SK-N-SH treated with all-trans-retinoic acid at 6 μM for 48 hours (cell line): Measurements from ENCODE around the gene LMAN1.

Source experiments
- ATAC-seq: fragments of 200-7000 bp; cut with Tn5 transposase; 3 replicates; pipeline ENCODE4 v1.9.1; 2020; ENCODE audit warnings: mild to moderate bottlenecking, moderate library complexity
- ARNTL ChIP-seq: fragments of 450-650 bp; formaldehyde crosslinking; IDR thresholded peaks from 2 replicates; pipeline ENCODE4 v1.5.0; 2020; ENCODE audit warnings: low read depth, mild to moderate bottlenecking, moderate library complexity, borderline replicate concordance
- BACH2 ChIP-seq: fragments of 250-450 bp; sonication (Bioruptor Pico); IDR thresholded peaks from 2 replicates; pipeline ENCODE4 v1.9.0; 2021; ENCODE audit warnings: mild to moderate bottlenecking, borderline replicate concordance
- CSDC2 ChIP-seq: fragments of 250-450 bp; sonication (Bioruptor Pico); IDR thresholded peaks from 2 replicates; pipeline ENCODE4 v1.5.0; 2020; ENCODE audit warnings: mild to moderate bottlenecking, moderate library complexity
- ESRRG ChIP-seq: fragments of 250-450 bp; sonication (Bioruptor Pico); IDR thresholded peaks from 2 replicates; pipeline ENCODE4 v1.6.1; 2021; ENCODE audit warnings: mild to moderate bottlenecking
- GLIS3 ChIP-seq: fragments of 250-450 bp; sonication (Bioruptor Pico); IDR thresholded peaks from 2 replicates; pipeline ENCODE4 v1.5.0; 2020; ENCODE audit warnings: mild to moderate bottlenecking, moderate library complexity
- ISL1 ChIP-seq: fragments of 250-450 bp; sonication (Bioruptor Pico); IDR thresholded peaks from 2 replicates; pipeline ENCODE4 v2.1.2; 2022; ENCODE audit warnings: mild to moderate bottlenecking, moderate library complexity
- OSR1 ChIP-seq: fragments of 250-450 bp; sonication (Bioruptor Pico); IDR thresholded peaks from 2 replicates; pipeline ENCODE4 v1.8.0; 2022; ENCODE audit warnings: moderate library complexity, mild to moderate bottlenecking, inconsistent platforms
- PPARA ChIP-seq: fragments of 250-450 bp; sonication (Bioruptor Pico); IDR thresholded peaks from 2 replicates; pipeline ENCODE4 v1.5.0; 2020; ENCODE audit warnings: mild to moderate bottlenecking, borderline replicate concordance
- RARB ChIP-seq: fragments of 250-450 bp; sonication (Bioruptor Pico); IDR thresholded peaks from 2 replicates; pipeline ENCODE4 v1.8.0; 2021; ENCODE audit warnings: mild to moderate bottlenecking, moderate library complexity
- TCF4 ChIP-seq: fragments of 250-450 bp; sonication (Bioruptor Pico); IDR thresholded peaks from 2 replicates; pipeline ENCODE4 v1.8.0; 2021; ENCODE audit warnings: mild to moderate bottlenecking, moderate library complexity, borderline replicate concordance
- TOX ChIP-seq: fragments of 250-450 bp; sonication (Bioruptor Pico); IDR thresholded peaks from 2 replicates; pipeline ENCODE4 v1.8.0; 2021; ENCODE audit warnings: mild to moderate bottlenecking, moderate library complexity, borderline replicate concordance
- ZC3H10 ChIP-seq: fragments of 250-450 bp; sonication (Bioruptor Pico); IDR thresholded peaks from 2 replicates; pipeline ENCODE4 v1.5.1; 2021; ENCODE audit warnings: mild to moderate bottlenecking, moderate library complexity
- ZFP30 ChIP-seq: fragments of 450-650 bp; formaldehyde crosslinking; IDR thresholded peaks from 2 replicates; pipeline ENCODE4 v1.5.0; 2022; ENCODE audit warnings: mild to moderate bottlenecking, moderate library complexity
- ZNF565 ChIP-seq: fragments of 450-650 bp; formaldehyde crosslinking; conservative IDR thresholded peaks from 2 replicates; pipeline ENCODE4 v1.5.0; 2020; ENCODE audit warnings: low read depth, mild to moderate bottlenecking, moderate library complexity
- ZNF70 ChIP-seq: fragments of 450-650 bp; formaldehyde crosslinking; IDR thresholded peaks from 2 replicates; pipeline ENCODE4 v1.5.0; 2020; ENCODE audit warnings: mild to moderate bottlenecking, moderate library complexity
- ZNF8 ChIP-seq: fragments of 450-650 bp; formaldehyde crosslinking; IDR thresholded peaks from 2 replicates; pipeline ENCODE4 v1.5.0; 2020; ENCODE audit warnings: mild to moderate bottlenecking, moderate library complexity
- TF ChIP-seq, protein P1 (sequence below): fragments of 250-450 bp; sonication (Bioruptor Pico); IDR thresholded peaks from 2 replicates; pipeline ENCODE4 v1.8.0; 2021; ENCODE audit warnings: low read depth, mild to moderate bottlenecking, moderate library complexity, borderline replicate concordance
- TF ChIP-seq, protein P2 (sequence below): fragments of 250-450 bp; sonication (Bioruptor Pico); IDR thresholded peaks from 2 replicates; pipeline ENCODE4 v1.8.0; 2020; ENCODE audit warnings: mild to moderate bottlenecking, moderate library complexity, borderline replicate concordance
- TF ChIP-seq, protein P3 (sequence below): fragments of 250-450 bp; sonication (Bioruptor Pico); IDR thresholded peaks from 2 replicates; pipeline ENCODE4 v1.5.1; 2020; ENCODE audit warnings: low read depth, mild to moderate bottlenecking, moderate library complexity
- TF ChIP-seq, protein P4 (sequence below): fragments of 250-450 bp; sonication (Bioruptor Pico); IDR thresholded peaks from 2 replicates; pipeline ENCODE4 v1.5.0; 2020; ENCODE audit warnings: mild to moderate bottlenecking, moderate library complexity
- TF ChIP-seq, protein P5 (sequence below): fragments of 250-450 bp; sonication (Bioruptor Pico); IDR thresholded peaks from 2 replicates; pipeline ENCODE4 v1.5.1; 2021; ENCODE audit warnings: mild to moderate bottlenecking, moderate library complexity

LMAN1 gene

DNA sequence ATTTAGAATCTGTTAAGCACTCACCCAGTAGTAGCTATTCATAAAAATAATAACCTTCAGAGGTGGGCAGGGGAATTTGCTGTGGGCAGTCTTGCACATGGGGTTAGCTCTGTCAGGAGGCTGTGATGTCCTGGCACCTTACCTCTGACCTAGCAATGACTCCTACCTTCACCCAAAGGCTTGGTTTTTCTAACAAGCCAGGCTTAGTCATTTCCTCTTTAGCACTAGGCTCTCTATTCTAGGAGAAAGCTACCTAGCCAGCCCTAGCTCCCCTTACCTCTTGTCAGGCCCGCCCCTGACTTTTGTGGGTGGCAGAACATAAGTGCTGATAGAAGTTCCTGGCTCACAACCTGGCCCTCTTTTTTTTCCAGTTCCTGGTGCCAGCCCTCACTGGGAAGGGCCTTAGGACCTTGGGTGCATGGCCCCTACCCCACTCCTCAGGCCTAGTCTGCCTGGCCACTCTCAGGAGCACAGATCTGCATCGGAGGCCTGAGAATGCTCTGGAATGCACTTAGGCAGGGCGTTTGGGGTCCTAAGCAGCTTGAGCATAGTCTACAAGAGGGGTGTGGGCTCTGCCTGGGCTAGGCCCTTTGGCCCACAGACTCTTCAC is 58.3 kb downstream of the LMAN1 start:
- TF ChIP-seq RARB (CRISPR knock-in tag) (no peak), PPARA (CRISPR knock-in tag) (no peak), TOX (CRISPR knock-in tag) (no peak), ISL1 (CRISPR knock-in tag) (no peak), OSR1 (CRISPR knock-in tag) (no peak), ZFP30 (CRISPR knock-in tag) (no peak), ZC3H10 (CRISPR knock-in tag) (no peak), TCF4 (no peak), ZNF8 (CRISPR knock-in tag) (no peak), BACH2 (CRISPR knock-in tag) (no peak), GLIS3 (CRISPR knock-in tag) (no peak), ARNTL (CRISPR knock-in tag) (no peak)
- TF ChIP-seq, protein P1, sequence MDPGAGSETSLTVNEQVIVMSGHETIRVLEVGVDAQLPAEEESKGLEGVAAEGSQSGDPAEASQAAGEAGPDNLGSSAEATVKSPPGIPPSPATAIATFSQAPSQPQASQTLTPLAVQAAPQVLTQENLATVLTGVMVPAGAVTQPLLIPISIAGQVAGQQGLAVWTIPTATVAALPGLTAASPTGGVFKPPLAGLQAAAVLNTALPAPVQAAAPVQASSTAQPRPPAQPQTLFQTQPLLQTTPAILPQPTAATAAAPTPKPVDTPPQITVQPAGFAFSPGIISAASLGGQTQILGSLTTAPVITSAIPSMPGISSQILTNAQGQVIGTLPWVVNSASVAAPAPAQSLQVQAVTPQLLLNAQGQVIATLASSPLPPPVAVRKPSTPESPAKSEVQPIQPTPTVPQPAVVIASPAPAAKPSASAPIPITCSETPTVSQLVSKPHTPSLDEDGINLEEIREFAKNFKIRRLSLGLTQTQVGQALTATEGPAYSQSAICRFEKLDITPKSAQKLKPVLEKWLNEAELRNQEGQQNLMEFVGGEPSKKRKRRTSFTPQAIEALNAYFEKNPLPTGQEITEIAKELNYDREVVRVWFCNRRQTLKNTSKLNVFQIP (CRISPR knock-in tag), result no peak
- TF ChIP-seq, protein P2, sequence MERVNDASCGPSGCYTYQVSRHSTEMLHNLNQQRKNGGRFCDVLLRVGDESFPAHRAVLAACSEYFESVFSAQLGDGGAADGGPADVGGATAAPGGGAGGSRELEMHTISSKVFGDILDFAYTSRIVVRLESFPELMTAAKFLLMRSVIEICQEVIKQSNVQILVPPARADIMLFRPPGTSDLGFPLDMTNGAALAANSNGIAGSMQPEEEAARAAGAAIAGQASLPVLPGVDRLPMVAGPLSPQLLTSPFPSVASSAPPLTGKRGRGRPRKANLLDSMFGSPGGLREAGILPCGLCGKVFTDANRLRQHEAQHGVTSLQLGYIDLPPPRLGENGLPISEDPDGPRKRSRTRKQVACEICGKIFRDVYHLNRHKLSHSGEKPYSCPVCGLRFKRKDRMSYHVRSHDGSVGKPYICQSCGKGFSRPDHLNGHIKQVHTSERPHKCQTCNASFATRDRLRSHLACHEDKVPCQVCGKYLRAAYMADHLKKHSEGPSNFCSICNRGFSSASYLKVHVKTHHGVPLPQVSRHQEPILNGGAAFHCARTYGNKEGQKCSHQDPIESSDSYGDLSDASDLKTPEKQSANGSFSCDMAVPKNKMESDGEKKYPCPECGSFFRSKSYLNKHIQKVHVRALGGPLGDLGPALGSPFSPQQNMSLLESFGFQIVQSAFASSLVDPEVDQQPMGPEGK (CRISPR knock-in tag), result no peak
- TF ChIP-seq, protein P3, sequence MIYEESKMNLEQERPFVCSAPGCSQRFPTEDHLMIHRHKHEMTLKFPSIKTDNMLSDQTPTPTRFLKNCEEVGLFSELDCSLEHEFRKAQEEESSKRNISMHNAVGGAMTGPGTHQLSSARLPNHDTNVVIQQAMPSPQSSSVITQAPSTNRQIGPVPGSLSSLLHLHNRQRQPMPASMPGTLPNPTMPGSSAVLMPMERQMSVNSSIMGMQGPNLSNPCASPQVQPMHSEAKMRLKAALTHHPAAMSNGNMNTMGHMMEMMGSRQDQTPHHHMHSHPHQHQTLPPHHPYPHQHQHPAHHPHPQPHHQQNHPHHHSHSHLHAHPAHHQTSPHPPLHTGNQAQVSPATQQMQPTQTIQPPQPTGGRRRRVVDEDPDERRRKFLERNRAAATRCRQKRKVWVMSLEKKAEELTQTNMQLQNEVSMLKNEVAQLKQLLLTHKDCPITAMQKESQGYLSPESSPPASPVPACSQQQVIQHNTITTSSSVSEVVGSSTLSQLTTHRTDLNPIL, result no peak
- TF ChIP-seq, protein P4, sequence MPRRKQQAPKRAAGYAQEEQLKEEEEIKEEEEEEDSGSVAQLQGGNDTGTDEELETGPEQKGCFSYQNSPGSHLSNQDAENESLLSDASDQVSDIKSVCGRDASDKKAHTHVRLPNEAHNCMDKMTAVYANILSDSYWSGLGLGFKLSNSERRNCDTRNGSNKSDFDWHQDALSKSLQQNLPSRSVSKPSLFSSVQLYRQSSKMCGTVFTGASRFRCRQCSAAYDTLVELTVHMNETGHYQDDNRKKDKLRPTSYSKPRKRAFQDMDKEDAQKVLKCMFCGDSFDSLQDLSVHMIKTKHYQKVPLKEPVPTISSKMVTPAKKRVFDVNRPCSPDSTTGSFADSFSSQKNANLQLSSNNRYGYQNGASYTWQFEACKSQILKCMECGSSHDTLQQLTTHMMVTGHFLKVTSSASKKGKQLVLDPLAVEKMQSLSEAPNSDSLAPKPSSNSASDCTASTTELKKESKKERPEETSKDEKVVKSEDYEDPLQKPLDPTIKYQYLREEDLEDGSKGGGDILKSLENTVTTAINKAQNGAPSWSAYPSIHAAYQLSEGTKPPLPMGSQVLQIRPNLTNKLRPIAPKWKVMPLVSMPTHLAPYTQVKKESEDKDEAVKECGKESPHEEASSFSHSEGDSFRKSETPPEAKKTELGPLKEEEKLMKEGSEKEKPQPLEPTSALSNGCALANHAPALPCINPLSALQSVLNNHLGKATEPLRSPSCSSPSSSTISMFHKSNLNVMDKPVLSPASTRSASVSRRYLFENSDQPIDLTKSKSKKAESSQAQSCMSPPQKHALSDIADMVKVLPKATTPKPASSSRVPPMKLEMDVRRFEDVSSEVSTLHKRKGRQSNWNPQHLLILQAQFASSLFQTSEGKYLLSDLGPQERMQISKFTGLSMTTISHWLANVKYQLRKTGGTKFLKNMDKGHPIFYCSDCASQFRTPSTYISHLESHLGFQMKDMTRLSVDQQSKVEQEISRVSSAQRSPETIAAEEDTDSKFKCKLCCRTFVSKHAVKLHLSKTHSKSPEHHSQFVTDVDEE (CRISPR knock-in tag), result no peak
- ATAC-seq, result no peak

DNA sequence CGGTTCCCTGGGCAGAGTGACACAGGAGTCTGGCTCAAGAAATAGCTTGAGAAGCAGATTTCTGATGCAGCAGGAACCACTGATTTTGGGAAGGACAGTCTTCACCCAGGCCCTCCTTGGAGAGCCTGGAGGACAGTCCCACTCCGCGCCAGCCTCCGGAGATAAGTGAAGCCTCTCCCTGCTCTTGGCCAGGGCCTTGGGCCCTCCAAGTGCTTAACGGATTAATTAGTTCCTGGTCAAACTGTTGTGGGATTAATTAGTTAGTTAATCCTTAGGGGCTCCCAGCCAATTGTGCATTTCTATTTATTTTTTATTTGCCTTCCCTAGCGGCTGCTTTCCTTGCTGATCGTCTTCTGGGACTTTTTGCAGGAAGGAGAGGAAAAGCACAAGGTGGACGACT is 60.2 kb downstream of the LMAN1 start:
- TF ChIP-seq ZNF565 (CRISPR knock-in tag), result no peak
- TF ChIP-seq ZC3H10 (CRISPR knock-in tag), result no peak
- no peak for TF ChIP-seq ZNF70 (CRISPR knock-in tag)
- TF ChIP-seq TOX (CRISPR knock-in tag), result no peak
- TF ChIP-seq, protein P4 (CRISPR knock-in tag), result no peak
- TF ChIP-seq CSDC2, result no peak
- no peak for TF ChIP-seq ARNTL (CRISPR knock-in tag)
- TF ChIP-seq ZFP30 (CRISPR knock-in tag), result no peak
- TF ChIP-seq RARB (CRISPR knock-in tag), result no peak
- TF ChIP-seq ISL1 (CRISPR knock-in tag), result no peak
- TF ChIP-seq, protein P1 (CRISPR knock-in tag), result no peak
- TF ChIP-seq, protein P5, sequence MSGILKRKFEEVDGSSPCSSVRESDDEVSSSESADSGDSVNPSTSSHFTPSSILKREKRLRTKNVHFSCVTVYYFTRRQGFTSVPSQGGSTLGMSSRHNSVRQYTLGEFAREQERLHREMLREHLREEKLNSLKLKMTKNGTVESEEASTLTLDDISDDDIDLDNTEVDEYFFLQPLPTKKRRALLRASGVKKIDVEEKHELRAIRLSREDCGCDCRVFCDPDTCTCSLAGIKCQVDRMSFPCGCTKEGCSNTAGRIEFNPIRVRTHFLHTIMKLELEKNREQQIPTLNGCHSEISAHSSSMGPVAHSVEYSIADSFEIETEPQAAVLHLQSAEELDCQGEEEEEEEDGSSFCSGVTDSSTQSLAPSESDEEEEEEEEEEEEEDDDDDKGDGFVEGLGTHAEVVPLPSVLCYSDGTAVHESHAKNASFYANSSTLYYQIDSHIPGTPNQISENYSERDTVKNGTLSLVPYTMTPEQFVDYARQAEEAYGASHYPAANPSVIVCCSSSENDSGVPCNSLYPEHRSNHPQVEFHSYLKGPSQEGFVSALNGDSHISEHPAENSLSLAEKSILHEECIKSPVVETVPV (CRISPR knock-in tag), result no peak
- no peak for TF ChIP-seq ESRRG (CRISPR knock-in tag)
- no peak for TF ChIP-seq PPARA (CRISPR knock-in tag)
- TF ChIP-seq OSR1 (CRISPR knock-in tag), result no peak
- no peak for ATAC-seq
